Ramos (cell line): Measurements from ENCODE around the gene ATP6V1G2.

Experiments used
- in situ Hi-C: fragments of 300-500 bp; cut with MboI; formaldehyde crosslinking; loops from one replicate; pipeline ENCODE4 v1.14.3; 2022; ENCODE audit warnings: low sequenced_read_pairs; ENCODE audit not compliant: unreplicated experiment

The ATP6V1G2 gene

GRCh38 chr6:31576897-31577578 is 30.6 kb upstream of the ATP6V1G2 start:
- in situ Hi-C loops: no loop called here

GRCh38 chr6:31575952-31576685 is 29.7 kb upstream of the ATP6V1G2 start:
- in situ Hi-C loops: no loop called here

- in situ Hi-C loops: no loop called here
Observed at GRCh38 chr6:31575335-31575901, 29.0 kb upstream of the ATP6V1G2 start, which contains the start of gene TNF. Gene TNF, plus strand, starts transcription at chr6:31575565. Its CDS starts 177 bp downstream, at chr6:31575742.

GRCh38 chr6:31574106-31575061 is 28.0 kb upstream of the ATP6V1G2 start:
- in situ Hi-C loops: no loop called here

- in situ Hi-C loops: no loop called here
Observed at GRCh38 chr6:31573239-31574105, 27.1 kb upstream of the ATP6V1G2 start.

GRCh38 chr6:31572041-31572911 is 25.9 kb upstream of the ATP6V1G2 start, which contains the start of gene LTA:
Gene LTA, plus strand, starts transcription at chr6:31572289. Its CDS starts 454 bp downstream, at chr6:31572743.
- in situ Hi-C loops: no loop called here

- in situ Hi-C loops: no loop called here
Observed at GRCh38 chr6:31569861-31570536, 23.6 kb upstream of the ATP6V1G2 start.

GRCh38 chr6:31568537-31568961 is 22.1 kb upstream of the ATP6V1G2 start:
- in situ Hi-C loops: no loop called here

- in situ Hi-C loops: no loop called here
Observed at GRCh38 chr6:31567531-31568370, 21.3 kb upstream of the ATP6V1G2 start.

- in situ Hi-C loops: no loop called here
Observed at GRCh38 chr6:31560697-31561058, 14.3 kb upstream of the ATP6V1G2 start.

- in situ Hi-C loops: no loop called here
Observed at GRCh38 chr6:31559958-31560696, 13.7 kb upstream of the ATP6V1G2 start.

- in situ Hi-C loops: no loop called here
Observed at GRCh38 chr6:31559606-31559957, 13.2 kb upstream of the ATP6V1G2 start.

GRCh38 chr6:31558631-31559500 is 12.5 kb upstream of the ATP6V1G2 start:
- in situ Hi-C loops: no loop called here

- in situ Hi-C loops: no loop called here
Observed at GRCh38 chr6:31558318-31558625, 11.9 kb upstream of the ATP6V1G2 start.

- in situ Hi-C loops: no loop called here
Observed at GRCh38 chr6:31557443-31558317, 11.3 kb upstream of the ATP6V1G2 start.
